ENCODE results near the gene TMEM259. TPM values are rescaled to one million over a fixed set of nuclear protein-coding genes. Genes with fewer than 3 reads are reported as not detected.

TMEM259 gene
- total RNA-seq, 2 experiments from 2014 or later: 388 to 390 TPM

DNA sequence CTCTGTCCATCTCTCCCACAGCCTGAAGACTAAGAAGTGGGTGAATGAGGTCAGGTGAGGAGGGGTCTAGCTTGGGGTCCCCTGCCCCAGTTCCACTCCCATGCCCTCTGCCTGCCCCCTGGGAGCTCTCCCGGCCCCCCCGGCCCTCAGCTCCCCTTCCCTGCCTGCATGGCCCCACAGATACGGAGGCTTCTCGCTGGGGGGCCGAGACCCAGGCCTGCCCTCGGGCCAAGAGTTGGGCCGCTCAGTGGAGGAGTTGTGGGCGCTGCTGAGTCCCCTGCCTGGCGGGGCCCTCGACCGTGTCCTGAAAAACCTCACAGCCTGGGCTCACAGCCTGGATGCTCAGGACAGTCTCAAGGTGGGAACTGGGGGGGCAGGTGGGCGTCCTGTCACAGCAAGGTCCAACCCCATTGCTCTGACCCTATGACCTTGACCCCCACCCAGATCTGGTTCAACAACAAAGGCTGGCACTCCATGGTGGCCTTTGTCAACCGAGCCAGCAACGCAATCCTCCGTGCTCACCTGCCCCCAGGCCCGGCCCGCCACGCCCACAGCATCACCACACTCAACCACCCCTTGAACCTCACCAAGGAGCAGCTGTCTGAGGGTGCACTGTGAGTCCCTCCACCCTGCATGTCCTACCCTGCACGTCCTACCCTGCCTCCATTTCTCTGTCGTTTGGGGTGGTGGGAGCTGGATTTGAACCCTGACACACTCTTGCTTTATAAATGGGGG, 35.1 kb upstream of the TMEM259 start:
- TF ChIP-seq, protein P1, sequence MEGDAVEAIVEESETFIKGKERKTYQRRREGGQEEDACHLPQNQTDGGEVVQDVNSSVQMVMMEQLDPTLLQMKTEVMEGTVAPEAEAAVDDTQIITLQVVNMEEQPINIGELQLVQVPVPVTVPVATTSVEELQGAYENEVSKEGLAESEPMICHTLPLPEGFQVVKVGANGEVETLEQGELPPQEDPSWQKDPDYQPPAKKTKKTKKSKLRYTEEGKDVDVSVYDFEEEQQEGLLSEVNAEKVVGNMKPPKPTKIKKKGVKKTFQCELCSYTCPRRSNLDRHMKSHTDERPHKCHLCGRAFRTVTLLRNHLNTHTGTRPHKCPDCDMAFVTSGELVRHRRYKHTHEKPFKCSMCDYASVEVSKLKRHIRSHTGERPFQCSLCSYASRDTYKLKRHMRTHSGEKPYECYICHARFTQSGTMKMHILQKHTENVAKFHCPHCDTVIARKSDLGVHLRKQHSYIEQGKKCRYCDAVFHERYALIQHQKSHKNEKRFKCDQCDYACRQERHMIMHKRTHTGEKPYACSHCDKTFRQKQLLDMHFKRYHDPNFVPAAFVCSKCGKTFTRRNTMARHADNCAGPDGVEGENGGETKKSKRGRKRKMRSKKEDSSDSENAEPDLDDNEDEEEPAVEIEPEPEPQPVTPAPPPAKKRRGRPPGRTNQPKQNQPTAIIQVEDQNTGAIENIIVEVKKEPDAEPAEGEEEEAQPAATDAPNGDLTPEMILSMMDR (IDR thresholded peaks at IDR 0.05): no peak
- ATAC-seq (ENCODE audit: poor library complexity) (no peak), DNase-seq (no peak)
- H3K4me1 Mint-ChIP-seq (ENCODE audit: low read depth): peaks cover 32% of the 10 kb centered on the region
- no peak overlapping the region for H3K4me3 ChIP-seq (ENCODE audit: low read length)
- H3K4me3 Mint-ChIP-seq: no peak overlapping the region
- H3K27me3 Mint-ChIP-seq: no peaks in the 10 kb centered on the region
- H3K36me3 Mint-ChIP-seq (ENCODE audit: low read depth): peaks cover 68% of the 10 kb centered on the region
- intact Hi-C loops (cut with DNase I, micrococcal nuclease): no loop called here
- no peaks in the 10 kb centered on the region for H3K9me3 Mint-ChIP-seq
- ChIA-PET POLR2A (interaction anchor here (2.6 to 6.1 kb wide), 3 partner anchors 11 to 31 kb away, joined by 10 to 53 read pairs (median 48); partner anchors contain the start of gene ARHGAP45), CTCF (no interaction called here)
- no peak overlapping the region for H3K27ac Mint-ChIP-seq
- peaks cover 36% of the 10 kb centered on the region for H3K36me3 ChIP-seq (ENCODE audit: insufficient read depth, low read length)
- H3K27ac ChIP-seq (ENCODE audit: low read depth in 1 of 2, low read length in 2 of 2): no peak overlapping the region
- H3K9me3 ChIP-seq (ENCODE audit: control insufficient read depth in 1 of 2, insufficient read depth in 1 of 2, low read length in 2 of 2): peaks cover 6 to 17% of the 10 kb centered on the region in 2 experiments
- no peaks in the 10 kb centered on the region for H3K27me3 ChIP-seq (ENCODE audit: control insufficient read depth in 1 of 2, insufficient read depth in 2 of 2, low read length in 2 of 2)
- peaks cover 34% of the 10 kb centered on the region for H3K4me1 ChIP-seq (ENCODE audit: insufficient read depth, low read length)

DNA sequence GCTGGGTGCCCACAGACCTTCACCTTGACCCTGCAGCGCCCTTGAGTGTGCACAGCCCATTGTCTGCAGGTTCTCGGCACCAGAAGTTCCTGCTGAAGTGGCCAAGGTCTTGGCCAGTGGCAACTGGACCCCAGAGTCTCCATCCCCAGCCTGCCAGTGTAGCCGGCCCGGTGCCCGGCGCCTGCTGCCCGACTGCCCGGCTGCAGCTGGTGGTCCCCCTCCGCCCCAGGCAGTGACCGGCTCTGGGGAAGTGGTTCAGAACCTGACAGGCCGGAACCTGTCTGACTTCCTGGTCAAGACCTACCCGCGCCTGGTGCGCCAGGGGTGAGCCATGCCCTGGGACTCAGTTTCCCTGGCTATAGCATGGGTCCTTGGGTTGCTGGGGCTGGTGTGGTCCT, 34.1 kb upstream of the TMEM259 start:
- no peak overlapping the region for H3K27ac Mint-ChIP-seq
- TF ChIP-seq, protein P1 (IDR thresholded peaks at IDR 0.05): no peak

DNA sequence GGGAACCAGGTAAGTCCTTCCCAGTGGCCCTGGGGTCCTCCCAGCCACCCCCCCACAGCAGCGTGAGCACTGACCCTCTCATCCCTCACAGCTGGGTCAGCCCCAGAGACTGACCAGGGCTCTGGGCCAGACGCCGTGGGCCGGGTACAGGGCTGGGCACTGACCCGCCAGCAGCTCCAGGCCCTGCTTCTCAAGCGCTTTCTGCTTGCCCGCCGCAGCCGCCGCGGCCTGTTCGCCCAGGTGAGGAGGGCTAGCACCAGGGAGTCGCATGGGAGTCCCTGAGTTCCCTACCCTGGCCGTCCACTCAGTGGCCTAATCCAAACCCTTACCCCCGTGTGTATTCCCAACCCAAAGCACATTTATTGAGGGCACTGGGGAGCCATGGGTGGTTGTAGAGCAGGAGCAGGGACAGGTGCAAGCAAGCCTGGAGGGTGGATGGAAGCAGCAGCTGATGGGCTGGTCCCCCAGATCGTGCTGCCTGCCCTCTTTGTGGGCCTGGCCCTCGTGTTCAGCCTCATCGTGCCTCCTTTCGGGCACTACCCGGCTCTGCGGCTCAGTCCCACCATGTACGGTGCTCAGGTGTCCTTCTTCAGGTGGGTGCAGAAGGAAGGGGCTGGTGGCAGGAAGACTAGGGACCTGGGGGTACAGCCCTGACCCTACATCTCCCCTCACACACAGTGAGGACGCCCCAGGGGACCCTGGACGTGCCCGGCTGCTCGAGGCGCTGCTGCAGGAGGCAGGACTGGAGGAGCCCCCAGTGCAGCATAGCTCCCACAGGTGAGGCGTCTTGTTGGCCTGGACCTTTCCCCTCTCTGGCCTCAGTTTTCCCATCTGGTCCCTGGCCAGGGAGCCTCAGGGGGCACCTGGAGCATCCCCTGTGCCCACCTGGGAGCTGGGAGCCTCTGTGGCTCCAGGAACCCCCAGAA, 33.4 kb upstream of the TMEM259 start:
- intact Hi-C loops (cut with DNase I, micrococcal nuclease): no loop called here
- Mint-ChIP-seq H3K27ac (no peak overlapping the region), H3K4me1 (ENCODE audit: low read depth) (peaks cover 32% of the 10 kb centered on the region), H3K36me3 (ENCODE audit: low read depth) (peaks cover 66% of the 10 kb centered on the region), H3K27me3 (no peaks in the 10 kb centered on the region), H3K9me3 (no peaks in the 10 kb centered on the region), H3K4me3 (no peak overlapping the region)
- peaks cover 6 to 17% of the 10 kb centered on the region in 2 experiments for H3K9me3 ChIP-seq (ENCODE audit: control insufficient read depth in 1 of 2, insufficient read depth in 1 of 2, low read length in 2 of 2)
- TF ChIP-seq, protein P1 (IDR thresholded peaks at IDR 0.05): no peak
- ChIA-PET POLR2A (interaction anchor here (0.6 to 6.1 kb wide), 6 partner anchors 13 to 192 kb away, joined by 3 to 48 read pairs (median 4); partner anchors contain the start of gene ARHGAP45), CTCF (interaction anchor here (0.7 to 1.6 kb wide), 2 partner anchors 10 to 202 kb away, joined by 4 to 6 read pairs; no protein-coding TSS in a partner anchor)
- H3K4me1 ChIP-seq (ENCODE audit: insufficient read depth, low read length): peaks cover 34% of the 10 kb centered on the region
- H3K4me3 ChIP-seq (ENCODE audit: low read length): no peak overlapping the region
- no peak for ATAC-seq (ENCODE audit: poor library complexity)
- no peak for DNase-seq
- H3K27ac ChIP-seq (ENCODE audit: low read depth in 1 of 2, low read length in 2 of 2): no peak overlapping the region
- peaks cover 37% of the 10 kb centered on the region for H3K36me3 ChIP-seq (ENCODE audit: insufficient read depth, low read length)
- H3K27me3 ChIP-seq (ENCODE audit: control insufficient read depth in 1 of 2, insufficient read depth in 2 of 2, low read length in 2 of 2): no peaks in the 10 kb centered on the region

More for the DNA sequence above, 34.1 kb upstream of the TMEM259 start:
- H3K4me1 ChIP-seq (ENCODE audit: insufficient read depth, low read length): peaks cover 34% of the 10 kb centered on the region
- DNase-seq: no peak
- Mint-ChIP-seq H3K4me1 (ENCODE audit: low read depth) (peaks cover 32% of the 10 kb centered on the region), H3K36me3 (ENCODE audit: low read depth) (peaks cover 72% of the 10 kb centered on the region), H3K9me3 (no peaks in the 10 kb centered on the region), H3K27me3 (no peaks in the 10 kb centered on the region), H3K4me3 (no peak overlapping the region)
- no peak overlapping the region for H3K4me3 ChIP-seq (ENCODE audit: low read length)
- ATAC-seq (ENCODE audit: poor library complexity): no peak
- POLR2A ChIA-PET: interaction anchor here (1.7 to 6.1 kb wide), 3 partner anchors 12 to 31 kb away, joined by 6 to 48 read pairs (median 10); partner anchors contain the start of gene ARHGAP45
- H3K27me3 ChIP-seq (ENCODE audit: control insufficient read depth in 1 of 2, insufficient read depth in 2 of 2, low read length in 2 of 2): no peaks in the 10 kb centered on the region
- H3K36me3 ChIP-seq (ENCODE audit: insufficient read depth, low read length): peaks cover 37% of the 10 kb centered on the region
- CTCF ChIA-PET: interaction anchor here (0.7 to 1.6 kb wide), 2 partner anchors 10 to 202 kb away, joined by 4 to 6 read pairs; no protein-coding TSS in a partner anchor
- H3K9me3 ChIP-seq (ENCODE audit: control insufficient read depth in 1 of 2, insufficient read depth in 1 of 2, low read length in 2 of 2): peaks cover 6 to 17% of the 10 kb centered on the region in 2 experiments
- intact Hi-C loops (cut with DNase I, micrococcal nuclease): no loop called here
- H3K27ac ChIP-seq (ENCODE audit: low read depth in 1 of 2, low read length in 2 of 2): no peak overlapping the region

Measured in CD4-positive, alpha-beta T cell (primary cell).